Midbrain (tissue), 1 donor: ENCODE results near the gene PAPSS2.
"Not testable (repeated sequence)": the region's sequence is repeated elsewhere in the genome, so short reads cannot be mapped to it uniquely, and the experiment has no call there.

Experiments
- DNase-seq: peaks from one replicate; lab custom pipeline; 2025; lab: John Stamatoyannopoulos, UW

The PAPSS2 gene

GRCh38 chr10:87659571-87660483 is at the start of gene PAPSS2:
TSS of gene PAPSS2 (plus strand) at chr10:87659878. CDS start at chr10:87659982, 104 bp downstream.
- no peak for DNase-seq

GRCh38 chr10:87611341-87611740 is 48.3 kb upstream of the PAPSS2 start:
- DNase-seq: not testable (repeated sequence)

- no peak for DNase-seq
Measured at GRCh38 chr10:87612115-87612514, 47.6 kb upstream of the PAPSS2 start.

GRCh38 chr10:87613751-87614150 is 45.9 kb upstream of the PAPSS2 start:
- no peak for DNase-seq

GRCh38 chr10:87615856-87616255 is 43.8 kb upstream of the PAPSS2 start:
- no peak for DNase-seq

- DNase-seq: no peak
Measured at GRCh38 chr10:87617503-87617902, 42.2 kb upstream of the PAPSS2 start.

- no peak for DNase-seq
Measured at GRCh38 chr10:87618566-87619423, 40.9 kb upstream of the PAPSS2 start.

GRCh38 chr10:87619705-87620104 is 40.0 kb upstream of the PAPSS2 start:
- no peak for DNase-seq

- DNase-seq: not testable (repeated sequence)
Measured at GRCh38 chr10:87621440-87621839, 38.2 kb upstream of the PAPSS2 start.

- no peak for DNase-seq
Measured at GRCh38 chr10:87622314-87623004, 37.2 kb upstream of the PAPSS2 start.

GRCh38 chr10:87623191-87623590 is 36.5 kb upstream of the PAPSS2 start:
- no peak for DNase-seq

- no peak for DNase-seq
Measured at GRCh38 chr10:87625661-87626060, 34.0 kb upstream of the PAPSS2 start.

GRCh38 chr10:87626422-87626892 is 33.2 kb upstream of the PAPSS2 start:
- DNase-seq: no peak

GRCh38 chr10:87630171-87630570 is 29.5 kb upstream of the PAPSS2 start:
- no peak for DNase-seq

GRCh38 chr10:87632454-87632853 is 27.2 kb upstream of the PAPSS2 start:
- no peak for DNase-seq

GRCh38 chr10:87634311-87634710 is 25.4 kb upstream of the PAPSS2 start:
- no peak for DNase-seq

GRCh38 chr10:87635498-87636312 is 24.0 kb upstream of the PAPSS2 start:
- DNase-seq: no peak

- no peak for DNase-seq
Measured at GRCh38 chr10:87636313-87636915, 23.3 kb upstream of the PAPSS2 start.

- DNase-seq: no peak
Measured at GRCh38 chr10:87639493-87639892, 20.2 kb upstream of the PAPSS2 start.

GRCh38 chr10:87640043-87640442 is 19.6 kb upstream of the PAPSS2 start:
- DNase-seq: no peak

GRCh38 chr10:87642486-87642885 is 17.2 kb upstream of the PAPSS2 start:
- no peak for DNase-seq
